Esophagus muscularis mucosa (tissue), 4 donors: ENCODE data around the gene SNED1. TPM values are rescaled to one million over a fixed set of nuclear protein-coding genes. Genes with fewer than 3 reads are reported as not detected.

Source experiments
- DNase-seq: peaks from one replicate; pipeline ENCODE4 v3.0.0-alpha.2; 2017; ENCODE audit errors: extremely low spot score
- H3K27ac ChIP-seq, 4 donors: fragments of 200-600 bp; sonication (generic); replicated peaks in 1 of 4; 1 replicate in 3 of 4; 2 replicates in 1 of 4; pipeline ENCODE4 v1.5.1; 2016 to 2019; ENCODE audit warnings: mild to moderate bottlenecking in 1 of 4
- H3K27me3 ChIP-seq, 4 donors: fragments of 200-600 bp; sonication (generic); one replicate each; pipeline versions ENCODE4 v1.5.1 to v1.6.0; 2016 to 2019
- H3K36me3 ChIP-seq, 4 donors: fragments of 200-600 bp; sonication (generic); one replicate each; pipeline ENCODE4 v1.5.1; 2016 to 2019
- H3K4me1 ChIP-seq, 4 donors: fragments of 200-600 bp; sonication (generic); one replicate each; pipeline ENCODE4 v1.5.1; 2016 to 2019
- H3K4me3 ChIP-seq, 4 donors: fragments of 200-600 bp; sonication (generic); 1 replicate in 2 of 4; 2 replicates in 2 of 4; pipeline ENCODE4 v1.5.1; 2016 to 2019; ENCODE audit warnings: mild to moderate bottlenecking in 4 of 4, moderate library complexity in 1 of 4
- H3K9me3 ChIP-seq, 4 donors: fragments of 200-600 bp; sonication (generic); 1 replicate in 3 of 4; 2 replicates in 1 of 4; pipeline ENCODE4 v1.5.1; 2016 to 2019
- EP300 ChIP-seq: sonication (generic); formaldehyde crosslinking; IDR thresholded peaks from one replicate; pipeline ENCODE4 v1.6.1; 2017; ENCODE audit warnings: antibody characterized with exemption
- POLR2A ChIP-seq: fragments of 450-650 bp; IDR thresholded peaks from one replicate; pipeline ENCODE4 v1.6.1; 2017; ENCODE audit warnings: antibody characterized with exemption, moderate library complexity, mild to moderate bottlenecking, low read depth
- POLR2AphosphoS5 ChIP-seq, 2 donors: sonication (generic); formaldehyde crosslinking; IDR thresholded peaks; one replicate each; pipeline ENCODE4 v1.6.1; 2017; ENCODE audit warnings: antibody characterized with exemption in 2 of 2
- WGBS: methylation state at CpG from one replicate; pipeline ENCODE4 v1.1.5; 2018; 5-methylcytosine and 5-hydroxymethylcytosine counted together
- intact Hi-C: fragments of 100-400 bp; cut with DNase I; formaldehyde crosslinking; loops from one replicate; pipeline ENCODE4 v1.15.1; 2023
- total RNA-seq, 4 donors: library from RNA; depleted of rRNA; stranded (reverse); fragments of >200 nt; gene quantifications; one replicate each; pipeline versions ENCODE4 v1.1.0 to v1.2.1, GENCODE V29; 2016
- TF ChIP-seq, protein P1 (sequence below), 3 experiments: fragments of 200-600 bp in 2 of 3; fragments of 450-650 bp in 1 of 3; sonication (generic) in 2 of 3; IDR thresholded peaks; one replicate each; pipeline ENCODE4 v1.5.1; 2017 to 2019; ENCODE audit warnings: antibody characterized with exemption in 3 of 3, mild to moderate bottlenecking in 2 of 3, moderate library complexity in 1 of 3

SNED1 gene
- total RNA-seq, 4 donors from 2014 or later: 7.3 to 14.1 (median 11.6) TPM

DNA sequence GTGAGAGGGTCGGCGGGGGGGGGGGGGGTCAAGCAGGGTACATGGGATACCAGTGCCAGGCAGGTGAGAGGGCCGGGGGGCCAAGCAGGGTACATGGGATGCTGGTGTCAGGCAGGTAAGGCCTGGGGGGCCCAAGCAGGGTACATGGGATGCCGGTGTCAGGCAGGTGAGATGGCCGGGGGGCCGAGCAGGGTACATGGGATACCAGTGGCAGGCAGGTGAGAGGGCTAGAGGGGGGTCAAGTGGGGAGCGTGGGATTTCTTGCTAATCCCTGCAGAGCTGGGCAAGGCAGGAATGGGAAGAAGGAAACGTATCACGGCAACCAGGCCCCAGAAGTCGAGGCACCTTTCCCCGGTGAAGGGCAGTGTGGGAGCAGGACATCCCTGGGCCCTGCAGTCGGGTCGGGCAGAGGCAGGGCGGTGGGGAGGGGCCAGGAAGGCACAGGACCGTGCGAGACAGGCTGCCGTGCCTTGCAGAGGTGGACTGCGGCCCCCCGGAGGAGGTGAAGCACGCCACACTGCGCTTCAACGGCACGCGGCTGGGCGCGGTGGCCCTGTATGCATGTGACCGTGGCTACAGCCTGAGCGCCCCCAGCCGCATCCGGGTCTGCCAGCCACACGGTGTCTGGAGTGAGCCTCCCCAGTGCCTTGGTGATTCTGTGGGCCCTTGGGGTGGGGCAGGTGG, 54.4 kb downstream of the SNED1 start:
- Histone ChIP-seq H3K36me3 (peaks cover 0 to 57% (median 31%) of the 10 kb centered on the region in 4 donors), H3K27me3 (no peaks in the 10 kb centered on the region), H3K27ac (no peak overlapping the region), H3K9me3 (no peaks in the 10 kb centered on the region), H3K4me1 (no peaks in the 10 kb centered on the region), H3K4me3 (no peak overlapping the region)
- DNase-seq: no peak
- TF ChIP-seq EP300 (no peak), POLR2A (no peak), POLR2AphosphoS5 (IDR thresholded peaks at IDR 0.05) (no peak)
- TF ChIP-seq, protein P1, sequence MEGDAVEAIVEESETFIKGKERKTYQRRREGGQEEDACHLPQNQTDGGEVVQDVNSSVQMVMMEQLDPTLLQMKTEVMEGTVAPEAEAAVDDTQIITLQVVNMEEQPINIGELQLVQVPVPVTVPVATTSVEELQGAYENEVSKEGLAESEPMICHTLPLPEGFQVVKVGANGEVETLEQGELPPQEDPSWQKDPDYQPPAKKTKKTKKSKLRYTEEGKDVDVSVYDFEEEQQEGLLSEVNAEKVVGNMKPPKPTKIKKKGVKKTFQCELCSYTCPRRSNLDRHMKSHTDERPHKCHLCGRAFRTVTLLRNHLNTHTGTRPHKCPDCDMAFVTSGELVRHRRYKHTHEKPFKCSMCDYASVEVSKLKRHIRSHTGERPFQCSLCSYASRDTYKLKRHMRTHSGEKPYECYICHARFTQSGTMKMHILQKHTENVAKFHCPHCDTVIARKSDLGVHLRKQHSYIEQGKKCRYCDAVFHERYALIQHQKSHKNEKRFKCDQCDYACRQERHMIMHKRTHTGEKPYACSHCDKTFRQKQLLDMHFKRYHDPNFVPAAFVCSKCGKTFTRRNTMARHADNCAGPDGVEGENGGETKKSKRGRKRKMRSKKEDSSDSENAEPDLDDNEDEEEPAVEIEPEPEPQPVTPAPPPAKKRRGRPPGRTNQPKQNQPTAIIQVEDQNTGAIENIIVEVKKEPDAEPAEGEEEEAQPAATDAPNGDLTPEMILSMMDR (IDR thresholded peaks at IDR 0.05): no peak
- intact Hi-C loops: no loop called here
- WGBS: 92% methylated on average over 26 of the region's 31 CpGs

DNA sequence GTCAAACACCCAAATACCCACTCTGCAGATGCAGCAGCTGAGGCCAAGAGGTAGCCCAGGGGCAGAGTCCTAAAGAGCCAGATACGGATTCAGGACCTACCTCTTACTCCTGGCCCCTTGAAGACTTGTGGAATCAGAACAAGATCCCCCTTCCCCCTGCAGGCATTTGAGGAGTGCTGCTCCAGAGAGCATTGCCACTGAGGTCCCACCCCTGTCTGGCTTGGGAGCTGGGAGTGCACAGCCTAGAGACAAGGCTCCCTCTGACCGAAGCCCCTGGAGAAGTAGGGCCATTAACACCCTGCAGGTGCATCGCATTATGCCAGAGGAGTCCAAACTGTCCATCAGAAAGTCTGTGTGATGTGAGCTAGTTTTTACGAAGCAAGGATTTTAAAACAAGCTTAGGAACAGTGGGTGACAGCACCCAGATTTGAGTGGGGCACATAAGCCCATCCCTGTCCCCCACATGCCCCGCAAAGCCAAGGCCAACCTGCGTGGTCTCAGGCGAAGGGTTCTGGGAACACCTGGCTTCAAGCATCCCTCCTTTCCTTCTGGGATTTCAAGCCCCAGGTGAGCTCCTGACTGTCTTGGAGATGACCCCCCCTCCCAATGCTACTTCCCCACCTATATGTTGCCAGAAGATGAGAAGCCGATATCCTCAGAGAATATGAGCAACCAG, 55.3 kb downstream of the SNED1 start:
- no peak for DNase-seq

DNA sequence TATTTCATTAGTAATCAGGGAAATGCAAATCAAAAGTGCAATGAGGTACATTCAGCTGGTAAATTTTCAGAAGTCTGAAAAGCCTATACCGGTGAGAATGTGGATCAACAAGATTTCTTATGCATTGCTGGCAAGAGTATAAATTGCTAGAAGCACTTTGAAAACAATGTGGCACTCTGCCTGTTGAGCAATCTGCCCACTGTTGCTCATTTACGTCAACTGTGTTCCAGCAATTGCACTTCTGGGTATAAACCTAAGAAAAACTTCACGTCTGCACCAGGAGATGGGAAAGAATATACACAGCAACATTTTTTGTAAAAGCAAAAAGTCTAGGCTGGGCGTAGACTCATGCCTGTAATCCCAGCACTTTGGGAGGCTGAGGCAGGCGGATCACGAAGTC, 62.9 kb downstream of the SNED1 start:
- Histone ChIP-seq H3K36me3 (peaks cover 0 to 4% (median 1%) of the 10 kb centered on the region in 4 donors), H3K27me3 (peaks cover 0 to 28% (median 0%) of the 10 kb centered on the region in 4 donors), H3K4me3 (no peak overlapping the region), H3K4me1 (peaks cover 0 to 12% (median 10%) of the 10 kb centered on the region in 4 donors), H3K9me3 (no peaks in the 10 kb centered on the region), H3K27ac (no peak overlapping the region)
- TF ChIP-seq POLR2A (no peak), EP300 (no peak), POLR2AphosphoS5 (IDR thresholded peaks at IDR 0.05) (no peak)
- TF ChIP-seq, protein P1 (IDR thresholded peaks at IDR 0.05): no peak
- WGBS: 74% methylated on average over 6 of the region's 6 CpGs
- no peak for DNase-seq
- intact Hi-C loops: no loop called here

More for the DNA sequence above, 55.3 kb downstream of the SNED1 start:
- WGBS: 97% methylated on average over 3 of the region's 8 CpGs
- Histone ChIP-seq H3K27ac (no peak overlapping the region), H3K4me1 (no peaks in the 10 kb centered on the region), H3K4me3 (no peak overlapping the region), H3K36me3 (peaks cover 0 to 51% (median 26%) of the 10 kb centered on the region in 4 donors), H3K27me3 (no peaks in the 10 kb centered on the region), H3K9me3 (no peaks in the 10 kb centered on the region)
- intact Hi-C loops: no loop called here
- TF ChIP-seq POLR2A: no peak
- no peak for TF ChIP-seq EP300

DNA sequence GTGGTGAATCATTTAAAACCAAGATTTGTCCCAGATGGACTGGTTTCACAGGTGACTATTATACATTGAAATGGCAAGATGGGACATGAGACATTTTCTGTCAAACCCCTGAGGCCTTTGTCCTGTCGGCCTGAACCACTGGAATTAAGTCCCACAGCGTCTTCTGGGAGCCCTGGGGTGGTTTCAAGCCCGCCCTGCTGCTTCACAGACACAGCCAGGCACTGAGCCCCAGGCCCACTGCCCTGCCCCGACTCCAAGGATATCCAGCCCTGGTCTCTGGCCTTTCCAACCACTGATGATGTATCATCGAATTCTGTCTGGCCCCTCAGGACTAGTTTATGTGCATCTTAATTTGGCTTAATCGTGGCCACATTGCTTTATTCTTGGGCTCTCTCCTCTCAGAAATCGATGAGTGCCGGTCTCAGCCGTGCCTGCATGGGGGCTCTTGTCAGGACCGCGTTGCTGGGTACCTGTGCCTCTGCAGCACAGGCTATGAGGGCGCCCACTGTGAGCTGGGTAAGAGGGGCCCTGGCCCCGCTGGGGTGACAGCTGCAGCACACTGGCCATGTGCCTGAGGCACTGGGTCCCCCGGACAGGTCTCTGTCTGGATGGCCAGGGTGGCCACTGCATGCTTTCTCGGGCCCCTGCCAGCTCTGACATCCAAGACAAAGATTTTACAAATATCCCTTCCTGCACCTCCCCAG, 64.1 kb downstream of the SNED1 start:
- H3K36me3 ChIP-seq: peaks cover 0 to 11% (median 9%) of the 10 kb centered on the region in 4 donors
- DNase-seq: no peak
- H3K27me3 ChIP-seq: peaks cover 0 to 28% (median 0%) of the 10 kb centered on the region in 4 donors
- intact Hi-C loops: no loop called here
- TF ChIP-seq POLR2AphosphoS5 (IDR thresholded peaks at IDR 0.05) (no peak), POLR2A (no peak), EP300 (no peak)
- TF ChIP-seq, protein P1 (IDR thresholded peaks at IDR 0.05): no peak
- H3K27ac ChIP-seq: no peak overlapping the region
- peaks cover 0 to 12% (median 10%) of the 10 kb centered on the region in 4 donors for H3K4me1 ChIP-seq
- H3K9me3 ChIP-seq: no peaks in the 10 kb centered on the region
- H3K4me3 ChIP-seq: no peak overlapping the region
- 78% methylated on average over 15 of the region's 15 CpGs for WGBS

DNA sequence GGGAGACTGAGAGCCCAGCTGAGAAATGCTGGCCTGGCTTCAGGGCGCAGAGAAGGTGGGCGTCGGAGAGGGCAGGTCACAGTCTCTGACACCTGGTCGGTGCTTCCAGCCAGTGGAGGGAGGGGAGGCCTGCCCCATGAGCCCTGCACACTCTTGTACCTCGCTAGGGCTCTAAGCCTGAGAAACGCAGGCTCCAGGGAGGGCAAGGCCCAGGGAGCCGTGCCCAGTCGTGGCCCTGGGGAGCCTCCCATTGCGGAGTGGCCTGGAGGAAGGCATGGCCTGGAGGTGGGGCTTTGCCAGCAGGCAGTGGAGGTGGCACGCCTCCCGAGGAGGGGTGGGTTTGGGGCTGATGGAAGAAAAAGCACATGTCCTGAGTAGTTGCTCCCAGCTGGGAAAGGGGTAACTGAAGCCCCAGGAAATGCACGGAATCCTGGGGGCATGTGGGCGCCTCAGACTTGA, 64.7 kb downstream of the SNED1 start:
- Histone ChIP-seq H3K9me3 (no peaks in the 10 kb centered on the region), H3K36me3 (peaks cover 0 to 16% (median 14%) of the 10 kb centered on the region in 4 donors), H3K27ac (no peak overlapping the region), H3K27me3 (peaks cover 0 to 28% (median 0%) of the 10 kb centered on the region in 4 donors), H3K4me1 (peaks cover 0 to 12% (median 10%) of the 10 kb centered on the region in 4 donors), H3K4me3 (no peak overlapping the region)
- TF ChIP-seq POLR2A (no peak), POLR2AphosphoS5 (IDR thresholded peaks at IDR 0.05) (no peak)
- TF ChIP-seq, protein P1 (IDR thresholded peaks at IDR 0.05): no peak
- peak; percentile 77 for DNase-seq
- intact Hi-C loops: no loop called here
- 61% methylated on average over 12 of the region's 13 CpGs for WGBS
